DOHH2 (cell line): ENCODE measurements around the gene UBE2E1.
"Not testable (repeated sequence)": the region's sequence is repeated elsewhere in the genome, so short reads cannot be mapped to it uniquely, and the experiment has no call there.

Experiments used
- H3F3A ChIP-seq: fragments of 200-600 bp; sonication (generic), shearing (Covaris generic); 2 replicates; pipeline ENCODE4 v1.6.0; 2016; ENCODE audit warnings: antibody characterized with exemption, mild to moderate bottlenecking; ENCODE audit not compliant: control insufficient read depth, insufficient read depth
- H3K27ac ChIP-seq: fragments of 200-600 bp; sonication (generic); 2 replicates; pipeline ENCODE4 v1.5.1; 2014; ENCODE audit warnings: low read depth, mild to moderate bottlenecking, low read length, moderate library complexity
- H3K27me3 ChIP-seq: fragments of 200-600 bp; sonication (generic); 2 replicates; pipeline ENCODE4 v1.6.1; 2014; ENCODE audit warnings: mild to moderate bottlenecking, low read length, mixed read lengths; ENCODE audit not compliant: control insufficient read depth
- H3K36me3 ChIP-seq: fragments of 200-600 bp; sonication (generic); 2 replicates; pipeline ENCODE4 v1.6.1; 2014; ENCODE audit warnings: mild to moderate bottlenecking, low read length, moderate library complexity, mixed read lengths; ENCODE audit not compliant: control insufficient read depth
- H3K4me1 ChIP-seq: fragments of 200-600 bp; sonication (generic); 2 replicates; pipeline ENCODE4 v1.6.1; 2014; ENCODE audit warnings: mild to moderate bottlenecking, low read length, mixed read lengths; ENCODE audit not compliant: control insufficient read depth
- H3K4me2 ChIP-seq: fragments of 200-600 bp; sonication (generic); 2 replicates; pipeline ENCODE4 v1.6.0; 2014; ENCODE audit warnings: mild to moderate bottlenecking, low read length, moderate library complexity
- H3K4me3 ChIP-seq: fragments of 200-600 bp; sonication (generic); 2 replicates; pipeline ENCODE4 v1.5.1; 2014; ENCODE audit warnings: mild to moderate bottlenecking, low read length, mixed read lengths
- H3K79me2 ChIP-seq: fragments of 200-600 bp; sonication (generic); 2 replicates; pipeline ENCODE4 v1.6.1; 2014; ENCODE audit warnings: mild to moderate bottlenecking, low read length, mixed read lengths; ENCODE audit not compliant: control insufficient read depth
- H3K9me2 ChIP-seq: fragments of 200-600 bp; sonication (generic); replicated peaks from 2 replicates; pipeline ENCODE4 v1.6.1; 2014; ENCODE audit warnings: mild to moderate bottlenecking, low read length, mixed read lengths; ENCODE audit not compliant: control insufficient read depth
- H3K9me3 ChIP-seq: fragments of 200-600 bp; sonication (generic); 2 replicates; pipeline ENCODE4 v1.6.1; 2014; ENCODE audit warnings: antibody characterized with exemption, low read length, mixed read lengths; ENCODE audit not compliant: control insufficient read depth, insufficient read depth
- H4K20me1 ChIP-seq: fragments of 200-600 bp; sonication (generic); 2 replicates; pipeline ENCODE4 v1.6.0; 2014; ENCODE audit warnings: low read depth, mild to moderate bottlenecking, antibody characterized with exemption, low read length, moderate library complexity; ENCODE audit not compliant: control insufficient read depth, insufficient read depth
- CTCF ChIP-seq: fragments of 200-600 bp; sonication (generic); IDR thresholded peaks from one replicate; pipeline ENCODE4 v1.5.1; 2014; ENCODE audit warnings: antibody characterized with exemption, mild to moderate bottlenecking, low read depth, low read length; ENCODE audit not compliant: poor library complexity, severe bottlenecking
- EZH2phosphoT487 ChIP-seq: fragments of 200-600 bp; sonication (generic); IDR thresholded peaks from 2 replicates; pipeline ENCODE4 v1.6.1; 2017; ENCODE audit warnings: borderline replicate concordance, mild to moderate bottlenecking, antibody characterized with exemption, low read length, moderate library complexity, mixed read lengths

Gene UBE2E1

GRCh38 chr3:23880703-23881339, 75.1 kb downstream of the UBE2E1 start:
- Histone ChIP-seq H3K4me2 (no peak overlapping the region), H3K9me3 (no peaks in the 10 kb centered on the region), H3K4me1 (peaks cover 4% of the 10 kb centered on the region), H3K79me2 (peaks cover 15% of the 10 kb centered on the region), H3K36me3 (no peaks in the 10 kb centered on the region), H3K27ac (no peak overlapping the region), H3K27me3 (no peaks in the 10 kb centered on the region), H3K4me3 (no peak overlapping the region), H3K9me2 (no peaks in the 10 kb centered on the region), H4K20me1 (peaks cover 4% of the 10 kb centered on the region; the same call in 1 of the 2 replicates), H3F3A (no peaks in the 10 kb centered on the region)
- TF ChIP-seq EZH2phosphoT487: no peak
- no peak for TF ChIP-seq CTCF

GRCh38 chr3:23881993-23882392, 76.2 kb downstream of the UBE2E1 start:
- H3K9me3 ChIP-seq, H3K9me2 ChIP-seq, H3K27me3 ChIP-seq, H3K4me3 ChIP-seq, H3K36me3 ChIP-seq, H4K20me1 ChIP-seq, H3F3A ChIP-seq, H3K4me1 ChIP-seq, H3K27ac ChIP-seq, H3K4me2 ChIP-seq: not testable (repeated sequence)
- peaks cover 12% of the 10 kb centered on the region for H3K79me2 ChIP-seq

- Histone ChIP-seq H3K4me2 (no peak overlapping the region), H3K27me3 (no peaks in the 10 kb centered on the region), H3K36me3 (no peaks in the 10 kb centered on the region), H3K27ac (no peak overlapping the region), H3K79me2 (peaks cover 8% of the 10 kb centered on the region), H3F3A (no peaks in the 10 kb centered on the region), H3K4me1 (no peaks in the 10 kb centered on the region), H4K20me1 (0 out of 2 replicates have a peak, but pooled peaks cover 4% of the 10 kb centered on the region), H3K9me2 (no peaks in the 10 kb centered on the region), H3K4me3 (no peak overlapping the region), H3K9me3 (no peaks in the 10 kb centered on the region)
- TF ChIP-seq EZH2phosphoT487 (no peak), CTCF (no peak)
Measured at GRCh38 chr3:23882487-23882918, 76.7 kb downstream of the UBE2E1 start.

- H3K9me3 ChIP-seq: no peaks in the 10 kb centered on the region
- no peaks in the 10 kb centered on the region for H3K27me3 ChIP-seq
- H3K4me3 ChIP-seq: no peak overlapping the region
- no peak overlapping the region for H3K4me2 ChIP-seq
- no peaks in the 10 kb centered on the region for H3K4me1 ChIP-seq
- H3K36me3 ChIP-seq: peaks cover 10% of the 10 kb centered on the region
- no peak overlapping the region for H3K27ac ChIP-seq
- no peaks in the 10 kb centered on the region for H3K9me2 ChIP-seq
- no peaks in the 10 kb centered on the region for H3K79me2 ChIP-seq
- no peaks in the 10 kb centered on the region for H3F3A ChIP-seq
- H4K20me1 ChIP-seq: peaks cover 6% of the 10 kb centered on the region; the same call in 1 of the 2 replicates
- TF ChIP-seq CTCF: no peak
- no peak for TF ChIP-seq EZH2phosphoT487
Measured at GRCh38 chr3:23884481-23884880, 78.7 kb downstream of the UBE2E1 start.
